ENCODE measurements around the gene AMBRA1. TPM values are rescaled to one million over a fixed set of nuclear protein-coding genes. Genes with fewer than 3 reads are reported as not detected.

AMBRA1 gene
- polyA plus RNA-seq, 1 donor from 2014 or later: 34.5 TPM

DNA sequence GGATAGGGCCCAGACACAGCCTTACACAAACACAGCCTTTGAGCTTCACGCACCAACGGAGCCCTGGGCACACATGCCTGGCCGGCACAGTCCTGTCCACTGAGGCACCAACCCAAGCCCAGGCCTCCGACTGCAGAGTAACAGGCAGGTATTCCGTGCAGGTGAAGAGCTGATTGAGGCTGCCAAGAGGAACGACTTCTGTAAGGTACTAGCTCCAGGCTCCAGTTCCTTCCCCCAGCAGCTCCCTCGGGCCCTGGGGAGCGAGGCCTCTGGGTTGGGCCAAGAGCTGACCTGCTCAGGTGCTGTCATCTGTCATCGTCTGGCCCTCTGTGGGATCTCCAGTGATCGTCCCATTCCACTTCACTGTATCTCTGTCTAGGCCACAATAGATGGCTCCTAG is 215.5 kb downstream of the AMBRA1 start:
- no peaks in the 10 kb centered on the region for H4K20me1 ChIP-seq (ENCODE audit: insufficient read depth)
- no peaks in the 10 kb centered on the region for H3K27me3 ChIP-seq (ENCODE audit: insufficient read depth, low read depth, low read length)
- no peak overlapping the region for H3K9ac ChIP-seq (ENCODE audit: low read length)
- no peak overlapping the region for H2AFZ ChIP-seq (ENCODE audit: low read depth, low read length)
- peaks cover 10% of the 10 kb centered on the region for H3K79me2 ChIP-seq (replicated peaks; ENCODE audit: insufficient read depth, low read length)
- TF ChIP-seq EP300 (conservative IDR thresholded peaks at IDR 0.05; ENCODE audit: poor library complexity, severe bottlenecking): no peak
- no peak for TF ChIP-seq SMC3 (conservative IDR thresholded peaks at IDR 0.05; ENCODE audit: poor library complexity)
- TF ChIP-seq, protein P1, sequence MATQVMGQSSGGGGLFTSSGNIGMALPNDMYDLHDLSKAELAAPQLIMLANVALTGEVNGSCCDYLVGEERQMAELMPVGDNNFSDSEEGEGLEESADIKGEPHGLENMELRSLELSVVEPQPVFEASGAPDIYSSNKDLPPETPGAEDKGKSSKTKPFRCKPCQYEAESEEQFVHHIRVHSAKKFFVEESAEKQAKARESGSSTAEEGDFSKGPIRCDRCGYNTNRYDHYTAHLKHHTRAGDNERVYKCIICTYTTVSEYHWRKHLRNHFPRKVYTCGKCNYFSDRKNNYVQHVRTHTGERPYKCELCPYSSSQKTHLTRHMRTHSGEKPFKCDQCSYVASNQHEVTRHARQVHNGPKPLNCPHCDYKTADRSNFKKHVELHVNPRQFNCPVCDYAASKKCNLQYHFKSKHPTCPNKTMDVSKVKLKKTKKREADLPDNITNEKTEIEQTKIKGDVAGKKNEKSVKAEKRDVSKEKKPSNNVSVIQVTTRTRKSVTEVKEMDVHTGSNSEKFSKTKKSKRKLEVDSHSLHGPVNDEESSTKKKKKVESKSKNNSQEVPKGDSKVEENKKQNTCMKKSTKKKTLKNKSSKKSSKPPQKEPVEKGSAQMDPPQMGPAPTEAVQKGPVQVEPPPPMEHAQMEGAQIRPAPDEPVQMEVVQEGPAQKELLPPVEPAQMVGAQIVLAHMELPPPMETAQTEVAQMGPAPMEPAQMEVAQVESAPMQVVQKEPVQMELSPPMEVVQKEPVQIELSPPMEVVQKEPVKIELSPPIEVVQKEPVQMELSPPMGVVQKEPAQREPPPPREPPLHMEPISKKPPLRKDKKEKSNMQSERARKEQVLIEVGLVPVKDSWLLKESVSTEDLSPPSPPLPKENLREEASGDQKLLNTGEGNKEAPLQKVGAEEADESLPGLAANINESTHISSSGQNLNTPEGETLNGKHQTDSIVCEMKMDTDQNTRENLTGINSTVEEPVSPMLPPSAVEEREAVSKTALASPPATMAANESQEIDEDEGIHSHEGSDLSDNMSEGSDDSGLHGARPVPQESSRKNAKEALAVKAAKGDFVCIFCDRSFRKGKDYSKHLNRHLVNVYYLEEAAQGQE (IDR thresholded peaks at IDR 0.05; ENCODE audit: borderline replicate concordance): no peak
- TF ChIP-seq, protein P2, sequence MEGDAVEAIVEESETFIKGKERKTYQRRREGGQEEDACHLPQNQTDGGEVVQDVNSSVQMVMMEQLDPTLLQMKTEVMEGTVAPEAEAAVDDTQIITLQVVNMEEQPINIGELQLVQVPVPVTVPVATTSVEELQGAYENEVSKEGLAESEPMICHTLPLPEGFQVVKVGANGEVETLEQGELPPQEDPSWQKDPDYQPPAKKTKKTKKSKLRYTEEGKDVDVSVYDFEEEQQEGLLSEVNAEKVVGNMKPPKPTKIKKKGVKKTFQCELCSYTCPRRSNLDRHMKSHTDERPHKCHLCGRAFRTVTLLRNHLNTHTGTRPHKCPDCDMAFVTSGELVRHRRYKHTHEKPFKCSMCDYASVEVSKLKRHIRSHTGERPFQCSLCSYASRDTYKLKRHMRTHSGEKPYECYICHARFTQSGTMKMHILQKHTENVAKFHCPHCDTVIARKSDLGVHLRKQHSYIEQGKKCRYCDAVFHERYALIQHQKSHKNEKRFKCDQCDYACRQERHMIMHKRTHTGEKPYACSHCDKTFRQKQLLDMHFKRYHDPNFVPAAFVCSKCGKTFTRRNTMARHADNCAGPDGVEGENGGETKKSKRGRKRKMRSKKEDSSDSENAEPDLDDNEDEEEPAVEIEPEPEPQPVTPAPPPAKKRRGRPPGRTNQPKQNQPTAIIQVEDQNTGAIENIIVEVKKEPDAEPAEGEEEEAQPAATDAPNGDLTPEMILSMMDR (IDR thresholded peaks at IDR 0.05; ENCODE audit: poor library complexity, severe bottlenecking): no peak
- no peak for TF ChIP-seq EZH2 (IDR thresholded peaks at IDR 0.05; ENCODE audit: borderline replicate concordance, insufficient read depth, low read length, poor library complexity, severe bottlenecking)
- no peak for TF ChIP-seq POLR2AphosphoS5 (IDR thresholded peaks at IDR 0.05)
- TF ChIP-seq MXI1 (conservative IDR thresholded peaks at IDR 0.05; ENCODE audit: poor library complexity, severe bottlenecking): no peak
- no peak for TF ChIP-seq RAD21 (conservative IDR thresholded peaks at IDR 0.05)
- TF ChIP-seq TAF1 (IDR thresholded peaks at IDR 0.05; ENCODE audit: low read depth): no peak
- no peak overlapping the region for H3K4me3 ChIP-seq (ENCODE audit: low read length)
- no peaks in the 10 kb centered on the region for H3K36me3 ChIP-seq (ENCODE audit: insufficient read depth, low read length)
- H3K9me3 ChIP-seq (ENCODE audit: low read length): no peaks in the 10 kb centered on the region
- H3K27ac ChIP-seq (ENCODE audit: low read length): no peak overlapping the region
- no peaks in the 10 kb centered on the region for H3F3A ChIP-seq (ENCODE audit: insufficient read depth, low read length, poor library complexity, severe bottlenecking)
- H3K9me2 ChIP-seq (ENCODE audit: insufficient read depth, low read length): no peaks in the 10 kb centered on the region
- H3K4me2 ChIP-seq (ENCODE audit: low read length): no peak overlapping the region

DNA sequence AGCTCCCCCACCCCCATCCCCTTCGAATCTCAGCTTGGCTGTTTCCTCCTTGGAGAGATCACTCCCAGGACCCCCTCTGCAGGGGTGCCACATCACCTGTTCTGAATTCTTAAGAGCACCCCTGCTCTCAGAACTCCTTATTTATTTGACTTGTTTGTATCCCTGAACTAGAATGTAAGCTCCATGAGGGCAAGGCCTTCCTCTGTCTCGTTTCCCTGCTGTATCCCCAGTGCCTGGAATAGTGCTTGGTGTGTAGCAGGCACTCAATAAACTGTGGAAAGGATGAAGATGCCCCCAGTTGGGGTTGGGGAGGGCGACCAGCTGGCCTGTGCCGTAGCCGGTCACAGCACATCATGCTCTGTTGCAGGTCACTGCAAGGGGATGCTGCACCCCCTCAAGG is 216.0 kb downstream of the AMBRA1 start:
- no peak overlapping the region for H3K4me3 ChIP-seq (ENCODE audit: low read length)
- no peaks in the 10 kb centered on the region for H3K9me3 ChIP-seq (ENCODE audit: low read length)
- no peaks in the 10 kb centered on the region for H4K20me1 ChIP-seq (ENCODE audit: insufficient read depth)
- H3F3A ChIP-seq (ENCODE audit: insufficient read depth, low read length, poor library complexity, severe bottlenecking): no peaks in the 10 kb centered on the region
- H3K79me2 ChIP-seq (replicated peaks; ENCODE audit: insufficient read depth, low read length): peaks cover 6% of the 10 kb centered on the region
- no peak overlapping the region for H3K9ac ChIP-seq (ENCODE audit: low read length)
- H3K27me3 ChIP-seq (ENCODE audit: insufficient read depth, low read depth, low read length): no peaks in the 10 kb centered on the region
- H3K9me2 ChIP-seq (ENCODE audit: insufficient read depth, low read length): no peaks in the 10 kb centered on the region
- no peak overlapping the region for H3K27ac ChIP-seq (ENCODE audit: low read length)
- TF ChIP-seq, protein P1 (IDR thresholded peaks at IDR 0.05; ENCODE audit: borderline replicate concordance): no peak
- no peak for TF ChIP-seq EZH2 (IDR thresholded peaks at IDR 0.05; ENCODE audit: borderline replicate concordance, insufficient read depth, low read length, poor library complexity, severe bottlenecking)
- TF ChIP-seq SMC3 (conservative IDR thresholded peaks at IDR 0.05; ENCODE audit: poor library complexity): no peak
- TF ChIP-seq EP300 (conservative IDR thresholded peaks at IDR 0.05; ENCODE audit: poor library complexity, severe bottlenecking): no peak
- TF ChIP-seq RAD21 (conservative IDR thresholded peaks at IDR 0.05): no peak
- no peak for TF ChIP-seq TAF1 (IDR thresholded peaks at IDR 0.05; ENCODE audit: low read depth)
- TF ChIP-seq POLR2AphosphoS5 (IDR thresholded peaks at IDR 0.05): no peak
- TF ChIP-seq, protein P2 (IDR thresholded peaks at IDR 0.05; ENCODE audit: poor library complexity, severe bottlenecking): no peak
- TF ChIP-seq MXI1 (conservative IDR thresholded peaks at IDR 0.05; ENCODE audit: poor library complexity, severe bottlenecking): no peak
- H2AFZ ChIP-seq (ENCODE audit: low read depth, low read length): no peak overlapping the region
- H3K36me3 ChIP-seq (ENCODE audit: insufficient read depth, low read length): no peaks in the 10 kb centered on the region
- H3K4me2 ChIP-seq (ENCODE audit: low read length): no peak overlapping the region

Measured in neural cell (in vitro differentiated cells).